Activated T-cell treated with anti-CD3 and anti-CD28 coated beads for 1 hour (primary cell): ENCODE measurements around the gene ME1.
"Not testable (repeated sequence)": the region's sequence is repeated elsewhere in the genome, so short reads cannot be mapped to it uniquely, and the experiment has no call there.

ENCODE experiments used
- DNase-seq: peaks from one replicate; pipeline ENCODE4 v3.0.0-alpha.2; 2020; ENCODE audit warnings: low read depth

Gene ME1

DNA sequence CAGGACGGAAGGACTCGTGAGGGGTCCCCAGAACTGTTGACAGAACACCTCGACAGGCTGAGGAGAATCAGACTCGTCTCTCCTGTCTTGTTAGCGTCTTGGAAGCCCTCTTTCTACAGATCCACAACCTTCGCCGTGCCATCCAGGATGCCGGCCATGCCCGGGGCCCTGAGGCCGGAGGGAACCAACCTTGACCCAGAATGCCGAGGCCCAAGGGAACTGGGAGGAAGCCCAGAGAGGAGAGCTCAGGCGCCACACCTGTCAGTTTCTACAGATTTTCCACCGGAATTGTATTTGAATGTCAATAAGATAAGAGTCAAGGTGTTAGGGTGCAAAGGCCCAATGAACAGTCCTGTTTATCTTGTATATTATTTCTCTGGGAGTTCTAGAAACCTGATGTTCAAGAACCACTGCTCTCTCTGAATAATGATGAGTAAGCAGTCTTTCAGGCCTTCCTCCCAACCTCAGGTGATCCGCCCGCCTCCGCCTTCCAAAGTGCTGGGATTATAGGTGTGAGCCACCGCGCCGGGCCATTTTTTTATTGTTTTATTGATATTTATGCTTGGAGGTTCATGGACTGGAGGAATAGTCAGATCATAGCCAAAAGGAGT is 799 bp upstream of the ME1 start:
- no peak for DNase-seq

DNA sequence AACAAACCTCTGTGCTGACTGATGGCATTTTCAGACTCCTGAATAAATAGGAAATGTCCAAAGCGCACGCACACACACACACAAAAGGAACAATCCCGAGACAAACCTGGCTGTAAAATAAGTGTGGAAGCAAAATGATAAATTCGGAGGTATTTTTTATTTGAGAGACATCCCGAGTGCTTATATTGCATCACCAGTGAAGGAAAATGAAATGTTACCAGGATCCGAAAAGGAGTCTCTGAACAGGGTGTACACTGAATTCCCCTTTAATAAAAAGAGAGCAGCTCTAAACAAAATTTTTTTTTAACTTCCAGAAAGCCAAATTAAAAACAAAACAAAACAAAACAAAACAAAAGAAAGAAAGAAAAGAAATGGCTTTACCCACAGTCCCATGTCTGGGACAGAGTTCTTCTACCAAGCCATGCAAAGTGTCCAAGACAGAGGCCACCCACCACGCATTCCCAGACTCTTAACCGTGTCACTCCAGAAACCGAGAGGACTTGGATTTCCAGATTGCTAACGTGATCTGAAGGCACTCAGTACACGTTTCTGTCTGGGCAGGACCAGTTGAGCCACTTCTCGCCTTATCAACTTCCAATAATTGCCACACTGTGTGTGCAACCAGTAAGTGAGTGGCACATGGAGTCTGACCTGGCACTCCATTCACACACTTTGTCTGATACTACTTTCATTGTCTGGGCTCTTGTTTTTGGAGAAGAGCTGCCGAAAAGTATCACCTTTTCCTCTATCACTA is 817 bp downstream of the ME1 start:
- no peak for DNase-seq

DNA sequence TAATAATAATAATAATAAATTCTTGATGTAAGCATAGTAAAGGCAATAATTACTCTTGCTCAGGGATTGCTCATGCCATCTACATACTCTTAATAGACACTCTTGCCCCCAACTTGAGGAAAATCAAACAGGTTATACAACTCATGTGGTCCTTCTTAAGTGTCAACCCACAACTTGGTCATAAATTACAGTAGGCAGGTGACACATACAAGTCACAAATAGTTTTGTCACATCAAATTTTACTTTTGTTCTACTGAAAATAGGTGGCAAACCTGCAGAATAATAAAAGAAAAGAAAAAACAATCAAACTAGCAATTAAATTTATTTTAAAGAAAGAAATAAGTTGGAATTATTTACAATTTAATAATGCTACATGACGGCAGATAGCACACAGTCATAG is 1.6 kb downstream of the ME1 start:
- no peak for DNase-seq

DNA sequence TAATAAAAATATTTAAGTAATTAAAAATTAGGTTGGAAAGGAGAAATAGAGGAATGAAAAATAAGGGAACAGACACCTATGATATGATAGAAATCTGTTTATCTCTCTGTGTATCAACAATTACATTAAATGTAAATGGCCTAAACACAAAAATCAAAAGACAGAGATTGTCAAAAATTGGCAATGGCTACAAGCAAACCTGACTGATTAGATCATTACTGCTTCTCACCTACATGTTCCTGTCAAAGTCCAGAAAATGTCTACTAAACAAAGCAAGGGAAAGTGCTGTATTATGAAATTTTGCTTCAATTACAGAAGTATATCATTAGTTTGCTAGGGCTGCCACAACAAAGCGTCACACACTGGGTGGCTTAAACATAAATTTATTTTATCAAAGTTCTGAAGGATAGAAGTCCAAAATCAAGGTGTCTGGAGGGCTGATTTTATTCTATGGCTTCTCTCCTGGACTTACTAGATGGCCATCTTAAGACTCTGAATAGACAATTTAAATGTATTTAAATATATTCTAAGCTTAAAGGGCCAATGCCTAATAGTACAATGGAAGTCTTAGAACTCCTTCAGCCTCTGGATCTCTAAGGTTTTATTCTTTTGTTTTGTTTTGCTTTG is 6.3 kb downstream of the ME1 start:
- no peak for DNase-seq

DNA sequence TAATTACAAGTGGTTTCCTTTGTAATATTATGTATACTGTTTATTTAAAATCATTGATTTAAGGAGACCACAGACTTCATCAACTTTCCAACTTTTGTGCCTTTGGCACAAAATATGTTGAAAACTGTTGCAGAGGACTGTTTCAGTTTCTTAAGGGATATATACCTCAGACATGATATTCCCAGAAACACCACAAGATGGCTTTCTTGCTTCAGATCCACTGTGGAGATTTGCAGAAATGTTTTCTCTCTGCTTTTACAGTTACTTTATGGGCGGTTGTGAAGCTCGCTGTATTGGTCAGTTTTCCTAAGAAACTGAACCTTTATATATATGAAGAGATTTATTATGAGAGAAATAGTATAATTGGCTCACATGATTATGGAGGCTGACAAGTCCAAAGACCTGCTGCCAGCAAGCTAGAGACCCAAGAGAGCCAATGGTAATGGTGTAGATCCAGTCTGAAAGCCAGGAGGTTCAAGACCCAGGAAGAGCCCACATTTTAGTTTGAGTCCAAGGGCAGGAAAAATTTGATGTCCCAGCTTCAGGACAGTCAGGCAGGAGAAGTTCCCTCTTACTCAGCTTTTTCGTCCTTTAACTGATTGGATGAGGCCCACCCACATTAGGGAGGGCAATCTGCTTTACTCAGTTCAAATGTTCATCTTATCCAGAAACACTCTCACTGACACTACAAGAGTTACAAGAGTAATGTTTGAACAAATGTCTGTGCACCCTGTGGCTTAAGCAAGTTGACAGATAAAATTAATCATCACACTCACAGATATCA is 12.8 kb downstream of the ME1 start:
- no peak for DNase-seq

DNA sequence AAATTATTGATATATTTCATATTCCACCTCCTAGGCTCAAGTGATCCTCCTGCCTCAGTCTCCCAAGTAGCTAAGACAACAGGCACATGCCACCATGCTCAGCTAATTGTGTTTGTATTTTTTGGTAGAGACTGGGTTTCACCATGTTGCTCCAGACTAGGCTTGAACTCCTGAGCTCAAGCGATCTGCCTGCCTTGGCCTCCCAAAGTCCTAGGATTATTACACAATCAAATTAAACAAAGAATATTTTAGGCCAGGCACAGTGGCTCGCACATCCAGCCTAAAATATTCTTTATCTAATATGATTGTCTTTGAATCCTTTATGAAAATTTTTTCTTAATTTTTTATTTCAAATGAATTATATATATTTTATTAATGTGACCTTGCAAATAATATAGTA is 17.8 kb downstream of the ME1 start:
- no peak for DNase-seq

DNA sequence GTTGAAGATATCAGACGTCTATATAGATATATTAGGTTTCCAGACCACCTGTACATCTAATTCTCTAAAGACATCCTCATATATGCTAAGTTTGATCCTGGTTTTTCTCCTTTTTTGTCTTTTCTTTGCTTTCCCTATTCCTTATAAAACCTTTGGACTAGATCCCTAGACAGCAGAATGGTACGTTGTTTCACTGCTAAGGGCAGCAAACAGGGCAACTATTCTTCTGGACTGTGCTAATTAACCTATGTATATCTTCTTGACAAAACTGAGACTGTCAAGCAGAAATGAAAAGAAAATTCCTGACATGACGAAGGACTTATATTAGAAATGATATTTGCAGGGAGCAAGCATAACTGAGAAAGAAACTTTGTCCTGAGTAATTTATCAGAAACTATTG is 19.1 kb downstream of the ME1 start:
- DNase-seq: no peak

DNA sequence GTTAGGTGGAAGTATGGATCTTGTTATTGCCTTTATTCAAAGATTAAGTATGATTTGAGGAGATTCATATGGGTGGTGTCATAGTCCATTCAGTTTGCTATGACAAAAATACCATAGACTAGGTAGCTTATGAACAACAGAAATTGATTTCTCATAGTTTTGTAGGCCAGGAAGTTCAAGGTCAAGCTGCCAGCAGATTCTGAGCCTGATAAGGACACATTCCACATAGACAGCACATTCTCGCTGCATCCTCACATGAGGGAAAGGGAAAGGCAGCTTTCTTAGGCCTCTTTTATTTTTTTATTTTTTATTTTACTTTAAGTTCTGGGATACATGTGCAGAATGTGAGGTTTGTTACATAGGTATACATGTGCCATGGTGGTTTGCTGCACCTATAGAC is 27.7 kb downstream of the ME1 start:
- DNase-seq: no peak

DNA sequence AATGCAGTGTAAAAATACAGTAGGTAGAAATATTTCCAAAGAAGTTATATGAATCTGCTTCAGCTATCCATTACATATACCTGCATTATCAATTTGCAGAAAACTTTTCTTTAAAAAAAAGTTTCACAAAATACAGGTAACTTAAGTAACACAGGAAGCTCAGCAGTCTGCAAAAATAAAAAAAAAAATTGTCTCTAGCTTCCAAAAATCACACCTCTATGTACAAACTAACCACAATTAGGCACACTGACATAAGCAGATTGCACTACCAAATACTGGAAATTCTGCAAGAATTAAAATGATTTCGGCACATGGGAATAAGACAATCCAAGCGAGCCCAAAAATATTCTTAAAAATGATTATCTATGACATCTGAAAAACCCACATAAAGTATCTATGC is 41.2 kb downstream of the ME1 start:
- DNase-seq: no peak

DNA sequence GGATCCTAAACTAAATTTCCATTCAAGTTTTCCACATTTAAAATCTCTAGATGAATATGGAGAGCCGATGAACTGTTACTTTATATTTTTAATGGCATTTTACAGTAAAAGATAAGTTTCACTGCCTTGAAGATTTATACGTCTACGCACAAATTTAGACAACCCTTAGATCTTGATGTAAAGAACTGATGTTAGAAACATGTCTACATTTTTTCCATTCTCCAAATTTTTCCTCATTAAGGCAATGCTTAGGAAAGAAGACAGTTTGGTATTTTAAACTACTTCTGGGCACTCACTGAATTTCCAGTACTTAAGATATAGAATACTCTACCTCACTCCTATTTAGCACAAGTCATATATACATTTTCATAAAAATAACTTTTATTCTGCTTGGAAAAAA is 45.4 kb downstream of the ME1 start:
- no peak for DNase-seq

DNA sequence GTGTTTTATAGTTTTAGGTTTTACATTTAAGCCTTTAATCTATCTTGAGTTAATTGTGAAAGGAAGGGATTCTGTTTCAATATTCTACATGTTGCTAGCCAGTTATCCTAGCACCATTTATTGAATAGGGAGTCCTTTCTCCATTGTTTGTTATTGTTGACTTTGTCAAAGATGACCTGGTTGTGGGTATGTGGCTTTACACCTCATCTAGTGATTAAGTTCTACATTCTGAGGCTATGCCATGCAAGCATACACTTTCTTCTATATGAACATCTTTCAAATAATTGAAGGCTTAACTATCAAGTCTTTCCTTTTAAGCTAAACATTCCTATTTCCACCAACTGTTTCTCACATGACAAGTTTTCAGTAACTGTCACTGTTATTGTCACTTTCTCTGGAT is 46.1 kb downstream of the ME1 start:
- DNase-seq: no peak

DNA sequence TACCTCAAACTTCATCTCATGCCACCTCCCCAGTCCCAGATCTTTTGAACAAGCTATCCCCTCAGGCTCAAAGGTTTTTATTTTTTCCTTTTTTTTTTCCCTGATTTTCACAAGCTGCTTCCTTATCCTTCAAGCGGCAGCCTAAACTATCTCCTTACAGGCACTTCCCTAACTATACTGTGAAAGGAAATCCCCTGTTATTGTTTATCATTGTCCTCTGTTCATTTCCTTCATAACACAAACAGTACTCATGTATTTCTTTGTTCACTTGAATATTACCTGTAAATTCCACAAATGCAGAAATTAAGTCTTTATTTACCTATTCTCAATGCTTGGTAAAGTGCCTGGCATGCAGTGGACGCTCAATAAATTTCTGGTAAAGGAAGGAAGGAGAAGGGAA is 48.9 kb downstream of the ME1 start:
- no peak for DNase-seq

DNA sequence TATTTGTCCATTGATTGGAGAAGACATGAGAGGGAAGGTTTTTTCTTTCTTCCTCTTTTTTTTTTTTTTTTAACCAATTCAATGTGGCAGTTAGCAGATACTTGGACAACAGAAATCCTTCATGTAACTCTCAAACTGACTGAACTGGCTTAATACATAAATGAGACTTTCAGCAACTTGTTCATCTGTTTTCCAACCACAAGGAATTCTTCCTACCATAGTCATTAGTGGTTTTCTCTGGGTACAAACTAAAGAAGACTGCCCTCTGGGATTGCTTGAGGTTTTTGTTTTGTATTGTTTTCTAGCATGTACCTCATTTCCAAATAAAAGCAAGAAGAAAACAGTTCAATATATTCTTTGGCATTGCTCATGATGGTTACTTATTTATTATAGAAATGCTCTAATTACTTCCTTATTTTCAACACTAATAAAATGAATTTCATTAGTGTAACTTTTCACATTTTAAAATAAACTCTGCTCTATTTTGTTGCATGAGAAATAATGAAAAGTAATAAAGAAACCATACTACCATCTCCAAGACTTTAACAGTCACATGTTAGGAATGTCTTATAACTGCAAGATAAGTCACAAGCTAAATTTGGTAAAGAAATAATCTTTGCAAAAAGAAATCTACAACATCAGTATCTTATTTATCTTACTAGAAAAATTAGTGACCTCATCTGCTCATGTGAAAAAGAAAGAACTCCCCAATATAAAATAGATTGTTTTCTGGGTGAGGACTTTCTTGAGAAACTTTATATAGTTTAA is 52.0 kb downstream of the ME1 start:
- DNase-seq: no peak

DNA sequence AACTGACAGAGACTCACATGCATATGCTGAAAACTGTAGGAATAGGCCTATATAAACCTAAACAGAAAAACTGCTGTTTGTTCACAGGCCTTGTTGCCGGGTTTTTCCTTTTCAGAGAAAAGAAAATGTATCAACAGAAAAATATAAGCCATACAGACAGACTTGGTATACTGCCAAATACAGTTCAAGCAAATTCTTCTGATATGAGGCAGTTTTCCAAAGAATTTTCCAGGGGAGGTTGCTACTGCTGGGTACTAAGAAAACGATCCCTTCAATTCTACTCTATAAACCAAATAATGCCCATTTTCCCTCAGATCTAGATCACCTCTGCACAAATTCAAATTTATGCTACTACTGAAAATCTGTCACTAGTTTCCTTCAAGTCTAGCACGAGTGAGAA is 59.4 kb downstream of the ME1 start:
- DNase-seq: no peak

DNA sequence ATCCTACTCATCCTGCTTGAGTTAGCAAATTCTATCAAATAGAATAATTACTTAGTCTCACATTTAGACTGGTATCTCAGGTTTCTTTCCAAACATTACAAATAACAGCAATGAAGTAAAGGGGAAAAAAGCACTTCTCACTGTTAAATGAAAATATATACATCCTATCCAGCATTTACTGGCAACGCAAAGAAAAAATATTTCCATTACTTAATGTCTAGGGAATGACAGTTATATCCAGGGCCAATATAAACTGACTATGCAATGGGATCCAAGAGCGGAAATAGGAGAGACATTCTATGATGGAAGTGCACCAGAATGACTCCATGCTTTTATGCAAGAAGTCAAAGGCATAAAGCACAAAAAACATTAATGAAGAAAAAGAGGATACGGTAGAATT is 60.3 kb downstream of the ME1 start:
- no peak for DNase-seq

DNA sequence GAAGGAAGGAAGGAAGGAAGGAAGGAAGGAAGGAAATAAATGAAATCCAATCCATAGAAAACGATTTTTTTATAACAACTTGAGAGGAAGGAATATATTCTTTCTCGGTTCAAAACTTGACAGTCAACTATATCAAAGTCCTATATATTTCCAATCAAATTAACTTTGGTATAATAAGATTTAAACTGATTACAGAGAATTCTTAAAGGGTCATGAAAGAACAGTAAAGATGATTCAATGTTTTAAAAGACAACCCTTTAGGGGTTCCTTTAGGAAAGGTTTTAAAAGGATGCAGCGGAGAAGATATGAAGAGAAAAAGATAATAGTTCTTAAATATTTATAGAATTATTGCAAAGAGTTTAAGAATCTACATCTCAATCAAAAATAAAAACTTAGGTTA is 61.2 kb downstream of the ME1 start:
- DNase-seq: no peak

DNA sequence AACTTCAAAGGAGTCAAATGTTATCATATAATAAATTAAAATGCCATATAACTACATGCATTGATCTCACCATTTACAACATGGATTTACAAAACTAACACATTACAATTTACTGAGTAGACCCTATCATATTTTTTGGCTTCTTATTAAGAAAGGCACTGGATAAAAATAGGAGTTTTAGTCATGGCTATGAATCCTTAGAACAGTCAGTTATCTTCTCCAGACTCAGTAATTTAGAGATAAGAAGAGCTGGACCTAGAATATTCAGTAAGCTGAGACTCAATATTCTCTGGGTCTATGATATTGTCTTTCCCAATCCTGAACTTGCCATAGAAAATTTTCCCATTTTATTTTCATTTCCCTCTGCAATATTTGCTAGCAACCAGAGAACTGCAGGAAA is 62.3 kb downstream of the ME1 start:
- no peak for DNase-seq

DNA sequence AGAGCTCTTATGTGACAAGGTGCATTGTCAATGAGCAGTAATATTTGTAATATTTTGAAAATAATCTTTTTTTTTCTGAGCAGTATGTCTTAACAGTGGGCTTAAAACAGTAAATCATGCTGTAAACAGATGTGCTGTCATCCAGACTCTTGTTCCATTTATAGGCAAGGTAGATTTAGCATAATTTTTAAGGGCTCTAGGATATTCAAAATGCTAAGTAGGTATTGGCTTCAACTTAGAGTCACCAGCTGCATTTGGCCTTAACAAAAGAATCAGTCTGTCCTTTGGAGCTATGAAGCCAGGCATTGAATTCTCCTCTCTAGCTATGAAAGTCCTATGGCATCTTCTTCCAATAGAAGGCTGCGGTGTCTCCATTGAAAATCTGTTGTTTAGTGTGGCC is 63.7 kb downstream of the ME1 start:
- no peak for DNase-seq

DNA sequence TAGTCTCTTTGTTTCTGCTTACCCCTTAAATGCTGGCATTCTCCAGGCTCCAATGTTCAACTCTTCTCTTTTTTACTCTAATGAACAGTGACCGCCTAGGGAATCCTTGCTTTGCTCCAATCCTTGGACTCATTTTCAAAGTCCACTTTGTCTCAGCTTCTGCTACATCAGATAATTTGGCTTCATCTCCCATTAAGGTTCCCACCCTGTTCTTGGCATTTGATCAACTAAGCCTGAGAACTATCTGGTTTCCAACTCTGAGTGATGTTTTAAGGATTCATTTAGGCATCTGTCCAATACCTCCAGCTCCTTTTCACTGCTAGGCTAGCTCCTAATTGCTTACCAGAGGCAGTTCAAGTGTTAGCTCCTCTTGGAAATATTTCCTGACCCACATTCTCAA is 64.9 kb downstream of the ME1 start:
- no peak for DNase-seq

DNA sequence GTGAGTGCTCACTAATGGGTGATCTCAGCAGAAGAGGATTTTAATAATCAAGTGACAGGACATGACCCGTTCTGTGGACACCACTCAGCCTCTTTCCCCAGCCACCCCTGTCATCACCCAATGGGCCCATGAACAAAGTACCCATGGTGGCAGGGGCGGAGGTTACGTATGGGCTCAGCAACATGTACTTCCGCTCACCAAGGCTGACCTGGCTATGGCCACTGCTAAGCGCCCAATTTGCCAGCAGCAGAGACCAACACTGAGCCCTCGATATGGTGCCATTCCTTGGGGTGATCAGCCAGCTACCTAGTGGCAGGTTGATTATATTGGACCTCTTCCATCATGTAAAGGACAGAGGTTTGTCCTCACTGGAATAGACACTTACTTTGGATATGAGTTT is 68.5 kb downstream of the ME1 start:
- DNase-seq: not testable (repeated sequence)

DNA sequence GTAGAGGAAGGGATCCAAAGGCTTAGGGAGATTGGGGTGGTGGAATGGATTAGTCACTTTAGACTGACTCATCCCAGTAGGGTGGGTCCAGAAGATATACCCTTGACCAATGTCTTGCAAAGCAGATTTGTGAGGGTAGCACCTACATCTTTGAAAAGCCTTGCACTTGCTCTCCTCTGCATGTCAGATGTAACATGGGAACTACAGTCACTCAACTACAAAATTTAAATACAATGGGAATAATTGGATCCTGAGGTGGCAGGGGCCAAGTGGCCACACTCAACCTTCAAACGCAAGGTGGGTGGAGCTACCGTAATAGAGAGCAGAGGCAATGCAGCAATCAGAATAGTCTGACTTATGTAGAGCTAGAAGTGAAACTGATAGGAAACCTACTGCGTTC is 71.2 kb downstream of the ME1 start:
- DNase-seq: no peak

DNA sequence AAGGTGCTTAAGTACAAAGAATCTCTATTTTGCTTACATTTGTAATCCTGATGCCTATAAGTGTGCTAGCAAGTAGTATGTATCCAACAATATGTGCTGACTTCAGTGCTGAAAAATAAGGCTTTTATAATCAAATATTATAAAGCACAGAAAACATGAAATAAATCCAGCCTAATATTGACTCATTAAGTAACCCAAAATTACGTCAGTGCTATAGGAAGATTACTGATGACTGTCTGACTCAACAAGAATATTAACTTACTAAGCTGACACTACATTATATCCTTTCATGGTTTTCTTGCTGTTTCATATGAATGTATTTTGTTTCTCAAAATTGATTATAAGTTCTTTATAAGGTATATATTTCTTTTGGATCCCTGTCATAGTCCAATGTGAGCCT is 76.1 kb downstream of the ME1 start:
- DNase-seq: no peak
